Measurements from ENCODE around the gene PRMT1. TPM values are rescaled to one million over a fixed set of nuclear protein-coding genes. Genes with fewer than 3 reads are reported as not detected.

The PRMT1 gene
- total and polyA plus RNA-seq, 4 donors, result 35.1 to 67.2 (median 53.8) TPM

GRCh38 chr19:49680421-49681351, 3.6 kb downstream of the PRMT1 start:
- H3K27ac ChIP-seq (ENCODE audit: low read depth in 1 of 2, low read length in 2 of 2), result peak overlapping the region in 1 of 2 donors; percentile 33
- H3K4me3 ChIP-seq (ENCODE audit: low read depth in 1 of 3, low read length in 3 of 3), result no peak overlapping the region
- 36% methylated on average over 40 of the region's 40 CpGs for WGBS
- no peaks in the 10 kb centered on the region for H3K9me3 ChIP-seq (ENCODE audit: control insufficient read depth in 4 of 4, low read length in 3 of 4)
- peak; percentile 98 for DNase-seq (ENCODE audit: low spot score)
- H3K4me1 ChIP-seq (ENCODE audit: control insufficient read depth in 4 of 4, insufficient read depth in 4 of 4, low read length in 3 of 4), result peaks cover 2 to 40% (median 22%) of the 10 kb centered on the region in 4 donors
- no peak for TF ChIP-seq NR2F2 (IDR thresholded peaks at IDR 0.05)
- TF ChIP-seq RAD21 (IDR thresholded peaks at IDR 0.05), result peak; percentile 83 to 89
- no peak for TF ChIP-seq HNF4A (conservative IDR thresholded peaks at IDR 0.05)
- no peak for TF ChIP-seq ZBTB33 (IDR thresholded peaks at IDR 0.05)
- no peak for TF ChIP-seq EGR1 (IDR thresholded peaks at IDR 0.05; ENCODE audit: low read depth in 2 of 2)
- TF ChIP-seq CTCF (IDR thresholded peaks at IDR 0.05; ENCODE audit: low read depth, low read length, missing input control), result peak; percentile 99
- TF ChIP-seq YY1 (IDR thresholded peaks at IDR 0.05), result peak; percentile 46
- no peak for TF ChIP-seq MAX (IDR thresholded peaks at IDR 0.05)
- H3K27me3 ChIP-seq (ENCODE audit: control insufficient read depth in 4 of 4, insufficient read depth in 4 of 4, low read length in 3 of 4), result no peaks in the 10 kb centered on the region
- peaks cover 6 to 32% (median 10%) of the 10 kb centered on the region in 4 donors for H3K36me3 ChIP-seq (ENCODE audit: control insufficient read depth in 4 of 4, insufficient read depth in 3 of 4, low read depth in 1 of 4, low read length in 3 of 4)
- H3K9ac ChIP-seq (ENCODE audit: low read depth in 1 of 2, low read length in 2 of 2), result no peak overlapping the region

GRCh38 chr19:49681830-49682229, 4.8 kb downstream of the PRMT1 start:
- DNase-seq (ENCODE audit: low spot score), result no peak
- H3K4me1 ChIP-seq (ENCODE audit: control insufficient read depth in 4 of 4, insufficient read depth in 4 of 4, low read length in 3 of 4), result peaks cover 2 to 37% (median 20%) of the 10 kb centered on the region in 4 donors
- H3K36me3 ChIP-seq (ENCODE audit: control insufficient read depth in 4 of 4, insufficient read depth in 3 of 4, low read depth in 1 of 4, low read length in 3 of 4), result peaks cover 6 to 39% (median 13%) of the 10 kb centered on the region in 4 donors
- no peak overlapping the region for H3K4me3 ChIP-seq (ENCODE audit: low read depth in 1 of 3, low read length in 3 of 3)
- no peak overlapping the region for H3K9ac ChIP-seq (ENCODE audit: low read depth in 1 of 2, low read length in 2 of 2)
- H3K9me3 ChIP-seq (ENCODE audit: control insufficient read depth in 4 of 4, low read length in 3 of 4), result no peaks in the 10 kb centered on the region
- no peak overlapping the region for H3K27ac ChIP-seq (ENCODE audit: low read depth in 1 of 2, low read length in 2 of 2)
- H3K27me3 ChIP-seq (ENCODE audit: control insufficient read depth in 4 of 4, insufficient read depth in 4 of 4, low read length in 3 of 4), result no peaks in the 10 kb centered on the region
- no peak for TF ChIP-seq TAF1 (conservative IDR thresholded peaks at IDR 0.05)
- 90% methylated on average over 19 of the region's 19 CpGs for WGBS

GRCh38 chr19:49682274-49682673, 5.2 kb downstream of the PRMT1 start:
- Histone ChIP-seq H3K27me3 (ENCODE audit: control insufficient read depth in 4 of 4, insufficient read depth in 4 of 4, low read length in 3 of 4) (no peaks in the 10 kb centered on the region), H3K27ac (ENCODE audit: low read depth in 1 of 2, low read length in 2 of 2) (no peak overlapping the region), H3K4me1 (ENCODE audit: control insufficient read depth in 4 of 4, insufficient read depth in 4 of 4, low read length in 3 of 4) (peaks cover 2 to 37% (median 20%) of the 10 kb centered on the region in 4 donors), H3K36me3 (ENCODE audit: control insufficient read depth in 4 of 4, insufficient read depth in 3 of 4, low read depth in 1 of 4, low read length in 3 of 4) (peaks cover 6 to 42% (median 14%) of the 10 kb centered on the region in 4 donors), H3K4me3 (ENCODE audit: low read depth in 1 of 3, low read length in 3 of 3) (no peak overlapping the region), H3K9me3 (ENCODE audit: control insufficient read depth in 4 of 4, low read length in 3 of 4) (no peaks in the 10 kb centered on the region), H3K9ac (ENCODE audit: low read depth in 1 of 2, low read length in 2 of 2) (no peak overlapping the region)
- DNase-seq (ENCODE audit: low spot score), result no peak
- 94% methylated on average over 8 of the region's 8 CpGs for WGBS
- TF ChIP-seq SP1 (IDR thresholded peaks at IDR 0.05), result no peak
- no peak for TF ChIP-seq REST (IDR thresholded peaks at IDR 0.05)
- no peak for TF ChIP-seq GABPA (IDR thresholded peaks at IDR 0.05 in 1 of 2, conservative IDR thresholded peaks at IDR 0.05 in 1 of 2)
- no peak for TF ChIP-seq RXRA (IDR thresholded peaks at IDR 0.05)
- TF ChIP-seq JUND (IDR thresholded peaks at IDR 0.05), result no peak
- no peak for TF ChIP-seq FOXA1 (IDR thresholded peaks at IDR 0.05)
- no peak for TF ChIP-seq ATF3 (IDR thresholded peaks at IDR 0.05)
- no peak for TF ChIP-seq HNF4G (IDR thresholded peaks at IDR 0.05)

All from liver (tissue), 9 donors.